ENCODE results near the gene CAPZB.

DNA sequence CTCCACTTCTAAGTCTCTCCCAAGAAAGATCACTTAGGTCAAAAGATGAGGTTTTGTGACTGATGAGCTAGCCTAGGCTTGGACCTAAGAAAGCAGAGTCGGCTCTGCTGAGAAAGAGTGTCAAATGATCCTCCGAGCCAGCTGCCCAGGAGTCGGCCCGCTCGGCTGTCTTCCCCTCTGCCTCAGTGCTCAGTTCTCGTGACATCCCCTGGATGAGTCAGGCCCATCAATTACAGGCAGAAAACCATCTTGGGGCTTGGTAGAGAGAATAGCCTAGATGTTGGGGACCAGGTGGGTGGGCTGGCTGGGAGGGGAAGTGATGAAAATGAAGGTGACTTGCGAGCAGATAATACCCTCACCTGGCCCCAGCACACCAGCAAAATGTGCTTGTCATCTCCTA, 112.7 kb downstream of the CAPZB start:
- no peak for TF ChIP-seq MXI1 (conservative IDR thresholded peaks at IDR 0.05; ENCODE audit: poor library complexity, severe bottlenecking)
- TF ChIP-seq SMC3 (conservative IDR thresholded peaks at IDR 0.05; ENCODE audit: poor library complexity) = no peak
- TF ChIP-seq, protein P1, sequence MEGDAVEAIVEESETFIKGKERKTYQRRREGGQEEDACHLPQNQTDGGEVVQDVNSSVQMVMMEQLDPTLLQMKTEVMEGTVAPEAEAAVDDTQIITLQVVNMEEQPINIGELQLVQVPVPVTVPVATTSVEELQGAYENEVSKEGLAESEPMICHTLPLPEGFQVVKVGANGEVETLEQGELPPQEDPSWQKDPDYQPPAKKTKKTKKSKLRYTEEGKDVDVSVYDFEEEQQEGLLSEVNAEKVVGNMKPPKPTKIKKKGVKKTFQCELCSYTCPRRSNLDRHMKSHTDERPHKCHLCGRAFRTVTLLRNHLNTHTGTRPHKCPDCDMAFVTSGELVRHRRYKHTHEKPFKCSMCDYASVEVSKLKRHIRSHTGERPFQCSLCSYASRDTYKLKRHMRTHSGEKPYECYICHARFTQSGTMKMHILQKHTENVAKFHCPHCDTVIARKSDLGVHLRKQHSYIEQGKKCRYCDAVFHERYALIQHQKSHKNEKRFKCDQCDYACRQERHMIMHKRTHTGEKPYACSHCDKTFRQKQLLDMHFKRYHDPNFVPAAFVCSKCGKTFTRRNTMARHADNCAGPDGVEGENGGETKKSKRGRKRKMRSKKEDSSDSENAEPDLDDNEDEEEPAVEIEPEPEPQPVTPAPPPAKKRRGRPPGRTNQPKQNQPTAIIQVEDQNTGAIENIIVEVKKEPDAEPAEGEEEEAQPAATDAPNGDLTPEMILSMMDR (IDR thresholded peaks at IDR 0.05; ENCODE audit: poor library complexity, severe bottlenecking) = no peak
- no peak for TF ChIP-seq REST (IDR thresholded peaks at IDR 0.05; ENCODE audit: borderline replicate concordance)
- no peak for TF ChIP-seq POLR2AphosphoS5 (IDR thresholded peaks at IDR 0.05)
- TF ChIP-seq EZH2 (IDR thresholded peaks at IDR 0.05; ENCODE audit: borderline replicate concordance, insufficient read depth, low read length, poor library complexity, severe bottlenecking) = no peak
